Adrenal gland (tissue), 5 donors: ENCODE results near the gene ELOVL6.

Experiments used
- CTCF ChIP-seq, 6 experiments: fragments of 450-650 bp in 4 of 6; fragments of 200-600 bp in 2 of 6; sonication (generic) in 1 of 6; IDR thresholded peaks; 1 replicate in 5 of 6; 2 replicates in 1 of 6; pipeline versions ENCODE4 v1.5.1 to v1.8.0; 2016 to 2021; ENCODE audit warnings: antibody characterized with exemption in 6 of 6, mild to moderate bottlenecking in 2 of 6, moderate library complexity in 1 of 6
- POLR2A ChIP-seq, 2 donors: fragments of 450-650 bp; IDR thresholded peaks; one replicate each; pipeline ENCODE4 v1.6.1; 2017; ENCODE audit warnings: antibody characterized with exemption in 2 of 2, mild to moderate bottlenecking in 2 of 2, moderate library complexity in 1 of 2
- donor health status: DM: no; HTN: no; CAD: no.

- TF ChIP-seq CTCF (IDR thresholded peaks at IDR 0.05) = no peak
- TF ChIP-seq POLR2A (IDR thresholded peaks at IDR 0.05) = no peak
Observed at GRCh38 chr4:110108960-110109359, 89.5 kb downstream of the ELOVL6 start.
